Stimulated activated CD4-positive, alpha-beta T cell treated with anti-CD3 and anti-CD28 coated beads, TNF-alpha, amount 100 ng/mL, for 48 hours (primary cell): ENCODE results near the gene WIZ.
"Not testable (repeated sequence)": the region's sequence is repeated elsewhere in the genome, so short reads cannot be mapped to it uniquely, and the experiment has no call there.

Experiments used
- DNase-seq, 3 donors: peaks; one replicate each; pipeline ENCODE4 v3.0.0-alpha.2; 2020; ENCODE audit warnings: low read depth in 3 of 3

The WIZ gene, protein sequence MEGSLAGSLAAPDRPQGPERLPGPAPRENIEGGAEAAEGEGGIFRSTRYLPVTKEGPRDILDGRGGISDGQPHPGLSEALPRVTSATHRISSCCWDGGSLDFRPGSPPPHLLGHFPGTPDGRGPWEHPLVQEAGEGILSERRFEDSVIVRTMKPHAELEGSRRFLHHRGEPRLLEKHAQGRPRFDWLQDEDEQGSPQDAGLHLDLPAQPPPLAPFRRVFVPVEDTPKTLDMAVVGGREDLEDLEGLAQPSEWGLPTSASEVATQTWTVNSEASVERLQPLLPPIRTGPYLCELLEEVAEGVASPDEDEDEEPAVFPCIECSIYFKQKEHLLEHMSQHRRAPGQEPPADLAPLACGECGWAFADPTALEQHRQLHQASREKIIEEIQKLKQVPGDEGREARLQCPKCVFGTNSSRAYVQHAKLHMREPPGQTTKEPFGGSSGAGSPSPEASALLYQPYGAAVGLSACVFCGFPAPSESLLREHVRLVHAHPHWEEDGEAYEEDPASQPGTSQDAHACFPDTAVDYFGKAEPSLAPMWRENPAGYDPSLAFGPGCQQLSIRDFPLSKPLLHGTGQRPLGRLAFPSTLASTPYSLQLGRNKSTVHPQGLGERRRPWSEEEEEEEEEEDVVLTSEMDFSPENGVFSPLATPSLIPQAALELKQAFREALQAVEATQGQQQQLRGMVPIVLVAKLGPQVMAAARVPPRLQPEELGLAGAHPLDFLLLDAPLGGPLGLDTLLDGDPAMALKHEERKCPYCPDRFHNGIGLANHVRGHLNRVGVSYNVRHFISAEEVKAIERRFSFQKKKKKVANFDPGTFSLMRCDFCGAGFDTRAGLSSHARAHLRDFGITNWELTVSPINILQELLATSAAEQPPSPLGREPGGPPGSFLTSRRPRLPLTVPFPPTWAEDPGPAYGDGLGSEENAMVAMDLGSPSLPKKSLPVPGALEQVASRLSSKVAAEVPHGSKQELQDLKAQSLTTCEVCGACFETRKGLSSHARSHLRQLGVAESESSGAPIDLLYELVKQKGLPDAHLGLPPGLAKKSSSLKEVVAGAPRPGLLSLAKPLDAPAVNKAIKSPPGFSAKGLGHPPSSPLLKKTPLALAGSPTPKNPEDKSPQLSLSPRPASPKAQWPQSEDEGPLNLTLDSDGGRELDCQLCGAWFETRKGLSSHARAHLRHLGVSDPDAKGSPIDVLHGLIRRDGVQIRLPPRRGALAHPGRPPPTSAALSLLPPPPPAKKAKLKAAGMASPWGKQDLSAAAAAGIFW (N-terminal part only)

DNA sequence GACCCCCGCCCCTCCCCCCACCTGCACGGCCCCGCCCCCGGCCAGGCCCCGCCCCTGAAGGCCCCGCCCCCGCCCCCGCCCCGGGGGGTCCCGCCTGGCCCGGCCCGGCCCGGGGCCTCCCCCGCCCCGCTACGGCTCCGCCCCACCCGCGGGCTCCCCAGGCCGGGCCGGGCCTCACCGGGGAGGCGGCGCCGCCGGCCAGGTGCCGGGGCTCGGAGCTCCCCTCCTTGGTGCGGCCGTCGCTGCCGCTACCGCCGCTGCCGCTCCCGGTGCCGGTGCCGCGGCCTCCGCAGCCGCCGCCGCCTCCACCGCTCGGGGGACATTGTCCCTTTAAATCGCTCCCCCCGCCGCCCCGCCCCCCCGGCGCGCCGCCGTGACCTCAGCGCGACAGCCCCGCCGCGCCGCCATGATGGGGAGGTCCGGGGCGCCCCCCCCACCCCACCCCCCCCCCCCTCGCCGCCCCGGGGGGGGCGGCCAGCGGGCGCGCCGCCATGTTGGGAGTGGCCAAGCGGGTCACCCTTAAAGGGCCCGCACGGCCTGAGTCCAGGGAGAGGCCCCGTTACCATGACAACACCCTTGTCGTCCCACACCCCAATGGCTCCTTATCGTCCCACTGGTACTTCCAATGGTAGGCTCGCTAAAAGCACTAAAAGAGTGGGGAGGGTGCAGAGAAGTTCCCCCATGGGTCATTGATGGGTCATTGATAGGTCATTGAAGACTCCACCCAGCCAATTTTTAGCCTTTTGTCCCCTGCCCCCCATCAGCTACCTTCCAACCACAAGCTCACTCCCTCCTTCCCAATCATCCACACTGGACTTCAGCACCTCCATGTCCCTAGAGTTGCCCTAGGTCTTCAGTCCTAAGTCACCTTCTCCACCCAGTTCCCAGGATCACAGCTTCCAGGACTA lies at the start of gene WIZ:
Gene WIZ (minus strand): TSS at position 337 of the 908 bp plus-strand sequence. CDS start 1,649 bp downstream, outside the sequence.
- peak; percentile 63 to 77 (median 67) for DNase-seq

DNA sequence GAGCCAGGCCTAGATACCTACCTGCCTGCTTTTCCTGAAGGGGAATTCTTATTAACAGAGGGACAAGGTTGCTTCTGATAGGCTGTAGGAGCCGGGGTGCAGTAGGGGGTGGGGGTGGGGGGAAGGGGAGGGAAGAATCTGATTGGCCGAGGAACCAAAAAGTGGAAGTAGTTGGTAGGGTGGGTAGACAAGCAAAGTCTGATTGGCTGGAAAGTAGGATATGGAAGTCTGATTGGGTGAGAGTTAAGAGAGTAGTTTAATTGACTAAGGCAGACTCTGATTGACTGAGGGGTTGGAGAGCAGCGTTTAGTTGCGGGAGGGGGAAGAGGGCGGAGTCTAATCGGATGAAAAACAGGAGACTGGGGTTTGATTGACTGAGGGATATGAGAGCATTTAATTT lies 49.2 kb upstream of the WIZ start:
- no peak for DNase-seq

DNA sequence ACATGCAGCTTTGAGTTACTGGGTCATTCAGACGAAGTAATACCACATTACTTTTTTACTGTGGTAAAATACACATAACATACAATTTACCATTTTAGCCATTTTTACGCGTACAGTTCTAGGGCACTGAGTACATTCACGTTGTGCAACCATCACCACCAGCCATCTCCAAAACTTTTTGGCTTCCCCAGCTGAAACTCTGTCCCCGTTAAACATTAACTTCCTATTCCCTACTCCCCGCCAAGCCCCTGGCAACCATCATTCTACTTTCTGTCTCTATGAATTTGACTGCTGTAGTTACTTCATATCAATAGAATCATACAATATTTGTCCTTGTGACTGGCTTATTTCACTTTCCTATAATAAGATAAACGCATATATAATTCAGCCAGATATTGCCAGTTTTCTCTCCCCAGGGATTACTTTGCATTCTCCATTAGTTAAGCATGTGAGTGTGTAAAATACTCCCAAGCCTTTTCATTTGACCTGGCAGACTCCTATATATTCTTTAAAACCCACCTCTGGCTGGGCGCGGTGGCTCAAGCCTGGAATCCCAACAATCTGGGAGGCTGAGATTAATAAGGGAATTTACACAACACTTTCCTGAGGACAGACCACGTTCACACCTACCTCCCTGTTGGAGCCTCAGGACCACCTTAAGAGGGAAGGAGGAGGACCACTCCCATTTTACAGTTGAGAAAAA lies 48.6 kb upstream of the WIZ start:
- no peak for DNase-seq

DNA sequence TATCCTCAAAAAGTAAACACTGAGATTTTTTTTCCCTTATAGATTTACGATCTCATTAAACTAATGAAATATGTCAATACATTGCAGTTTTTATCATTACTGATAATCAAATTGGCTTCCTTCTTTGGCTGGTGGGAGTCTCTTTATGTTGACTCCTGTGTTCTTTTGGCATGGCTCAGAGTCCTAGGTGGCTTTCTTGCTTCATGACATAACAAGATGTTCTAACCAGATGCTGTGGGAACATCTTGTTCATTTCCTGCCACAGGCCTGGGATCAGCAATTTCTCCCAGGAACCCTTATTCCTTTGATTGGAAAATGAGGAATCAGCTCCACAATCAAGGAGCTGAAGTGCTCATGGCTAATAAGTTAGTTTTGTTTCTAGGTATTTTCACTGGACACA lies 45.4 kb upstream of the WIZ start:
- no peak for DNase-seq

DNA sequence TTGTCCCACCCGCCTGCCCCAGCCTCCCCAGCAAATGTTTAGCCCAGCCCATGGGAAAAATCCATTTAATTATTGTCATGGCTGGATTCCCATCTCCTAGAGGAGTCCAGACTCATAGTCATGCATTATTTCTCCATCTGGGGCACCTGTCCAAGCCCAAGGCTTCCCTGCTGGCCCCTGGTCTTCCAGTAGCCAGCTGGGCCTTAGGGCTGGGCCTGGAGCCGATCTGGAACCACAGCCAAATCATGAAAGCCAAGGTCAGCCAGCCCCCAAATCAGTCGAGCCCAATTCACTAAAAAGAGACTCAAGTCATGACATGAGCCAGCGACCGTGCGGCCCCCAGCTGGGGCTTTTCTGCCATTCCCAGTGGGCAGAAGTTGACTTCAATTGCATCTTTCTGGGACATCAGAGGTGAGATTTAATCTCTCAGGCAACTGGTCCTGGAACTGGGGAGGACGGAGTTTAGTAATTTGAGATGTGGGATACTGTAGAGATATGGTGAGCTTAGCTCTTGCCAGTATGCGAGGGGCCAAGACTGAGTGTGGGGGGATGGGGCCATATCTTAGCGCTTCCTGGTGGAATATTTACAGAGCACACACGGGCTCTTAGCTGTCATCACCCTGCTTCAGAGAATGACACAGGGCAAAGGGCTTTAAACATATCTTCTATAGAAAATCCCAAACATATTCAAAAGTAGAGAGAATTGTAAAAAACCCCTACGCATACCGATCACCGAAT lies 38.9 kb upstream of the WIZ start:
- DNase-seq = no peak

DNA sequence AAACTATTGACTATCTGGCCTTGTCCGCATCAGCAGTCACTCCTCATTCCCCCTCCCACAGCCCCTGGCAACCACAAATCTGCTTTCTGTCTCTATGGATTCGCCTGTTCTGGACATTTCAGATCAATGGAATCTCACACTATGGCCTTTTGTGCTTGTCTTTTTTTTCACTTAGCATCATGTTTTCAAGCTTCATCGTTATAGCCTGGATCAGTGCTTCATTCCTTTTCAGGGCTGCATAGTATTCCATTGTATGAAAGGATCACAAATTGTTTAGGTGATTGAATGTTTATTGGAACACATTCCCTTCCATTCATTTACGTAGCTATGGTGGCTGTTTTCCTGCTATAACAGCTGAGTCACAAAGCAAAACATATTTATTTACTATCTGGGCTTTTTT lies 37.3 kb upstream of the WIZ start:
- DNase-seq = no peak

DNA sequence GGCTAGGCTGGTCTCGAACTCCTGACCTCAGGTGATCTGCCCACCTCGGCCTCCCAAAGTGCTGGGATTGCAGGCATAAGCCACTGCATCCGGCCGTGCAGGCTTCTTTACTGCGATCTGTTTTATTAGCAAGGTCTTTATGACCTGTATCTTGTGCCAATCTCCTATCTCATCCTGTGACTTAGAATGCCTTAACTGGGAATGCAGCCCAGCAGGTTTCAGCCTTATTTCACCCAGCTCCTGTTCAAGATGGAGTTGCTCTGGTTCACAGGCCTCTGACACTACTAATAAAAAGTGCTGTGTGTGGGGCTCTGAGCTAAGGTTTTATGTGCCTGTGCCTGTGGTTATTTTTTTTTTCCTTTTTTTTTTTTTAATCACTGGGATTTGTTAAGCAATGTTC lies 36.0 kb upstream of the WIZ start:
- DNase-seq = not testable (repeated sequence)

DNA sequence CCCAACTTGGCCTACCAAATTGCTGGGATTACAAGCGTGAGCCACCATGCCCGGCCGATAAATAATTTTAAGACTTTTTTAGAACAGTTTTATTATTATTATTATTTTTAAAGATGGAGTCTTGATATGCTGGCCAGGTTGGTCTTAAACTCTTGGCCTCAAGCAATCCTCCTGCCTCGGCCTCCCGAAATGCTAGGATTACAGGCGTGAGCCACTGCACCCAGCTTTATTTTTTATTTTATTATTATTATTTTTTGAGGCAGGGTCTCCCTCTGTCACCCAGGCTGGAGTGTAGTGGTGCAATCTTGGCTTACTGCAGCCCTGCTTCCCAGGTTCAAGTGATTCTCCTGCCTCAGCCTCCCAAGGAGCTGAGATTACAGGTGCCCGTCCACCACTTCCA lies 31.2 kb upstream of the WIZ start:
- DNase-seq = not testable (repeated sequence)

DNA sequence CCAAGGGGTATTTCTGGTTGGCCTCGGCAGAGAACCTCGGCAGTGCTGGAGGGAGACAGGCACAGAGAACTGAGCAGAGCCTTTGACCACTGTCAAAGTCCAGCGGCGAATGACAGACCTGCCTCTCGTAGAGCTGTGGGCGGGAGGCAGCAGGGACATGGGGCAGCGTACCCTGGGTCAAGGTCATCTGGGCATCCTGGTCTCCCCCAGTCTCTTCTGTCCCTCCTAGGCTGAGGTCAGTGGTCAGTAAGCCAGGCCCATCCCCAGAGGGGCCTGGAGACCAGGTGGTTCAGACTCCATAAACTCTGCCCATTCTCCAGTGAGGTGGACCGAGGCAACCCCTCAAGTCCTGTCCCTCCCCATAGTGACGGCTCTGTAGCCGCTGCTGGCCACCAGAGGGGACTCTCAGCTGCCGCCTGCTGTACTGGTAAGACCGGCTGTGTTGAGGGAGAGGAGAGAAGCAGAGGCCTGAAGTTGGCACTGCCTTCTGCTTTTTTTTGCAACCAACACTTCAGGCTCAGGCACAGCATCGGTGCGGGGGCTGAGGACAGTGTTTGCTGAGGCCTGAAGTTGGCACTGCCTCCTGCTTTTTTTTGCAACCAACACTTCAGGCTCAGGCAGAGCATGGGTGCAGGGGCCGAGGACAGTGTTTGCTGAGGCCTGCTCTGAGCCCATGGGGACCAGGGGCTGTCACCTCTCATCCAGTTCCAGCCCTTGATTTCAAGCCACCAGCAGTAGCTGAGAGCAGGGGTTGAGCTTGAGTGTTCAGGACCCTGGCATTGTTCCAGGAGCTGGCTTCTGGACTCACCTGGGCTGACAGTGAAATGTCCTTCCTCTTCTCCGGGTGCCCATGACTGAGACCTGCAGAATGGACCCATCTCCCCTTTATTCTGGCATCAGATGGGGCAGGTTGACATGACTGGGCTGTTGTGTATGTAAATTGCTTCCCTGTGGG lies 29.9 kb upstream of the WIZ start, which contains the start of gene PGLYRP2:
Gene PGLYRP2 (minus strand): TSS at position 111 of the 955 bp plus-strand sequence. CDS start 130 bp downstream, outside the sequence.
- DNase-seq = no peak

DNA sequence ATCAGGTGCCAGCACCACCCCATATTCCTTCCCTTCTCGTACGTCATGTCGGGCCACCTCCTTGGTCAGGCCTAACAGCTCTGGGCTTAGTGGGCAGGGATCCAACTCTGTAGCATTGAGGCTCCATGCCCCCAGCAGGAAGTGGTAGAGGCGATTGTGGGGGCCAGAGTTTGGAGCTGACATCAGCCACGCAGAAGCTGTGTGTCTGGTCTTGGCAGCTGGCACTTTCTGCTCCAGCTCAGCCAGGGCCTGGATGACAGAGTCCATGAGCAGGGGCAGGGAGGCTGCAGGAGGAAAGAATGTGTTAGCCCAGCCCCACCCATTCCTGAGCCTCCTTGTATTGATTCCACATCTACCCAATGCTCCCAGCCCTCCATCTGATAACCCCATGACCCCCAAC lies 26.6 kb upstream of the WIZ start:
- DNase-seq = no peak

DNA sequence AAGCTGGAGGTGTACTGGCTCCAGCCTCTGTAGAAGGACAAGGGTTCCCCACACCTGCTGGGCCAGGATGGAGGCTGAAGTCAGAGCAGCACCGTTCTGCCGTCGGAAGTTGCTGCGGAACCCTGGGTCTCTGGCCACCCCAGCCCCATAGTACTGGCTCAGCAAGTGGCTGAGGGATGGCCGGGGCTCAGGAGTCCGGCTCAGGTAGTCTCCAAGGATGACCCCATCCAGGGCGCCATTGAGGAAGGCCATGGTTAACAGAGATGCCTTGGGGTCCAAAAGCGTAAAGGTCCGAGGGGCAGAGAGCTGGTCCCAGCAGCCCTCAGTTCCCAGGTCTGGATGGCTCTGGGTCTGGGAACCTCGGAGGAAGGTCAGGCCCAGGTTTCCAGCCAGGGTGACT lies 25.9 kb upstream of the WIZ start:
- no peak for DNase-seq

DNA sequence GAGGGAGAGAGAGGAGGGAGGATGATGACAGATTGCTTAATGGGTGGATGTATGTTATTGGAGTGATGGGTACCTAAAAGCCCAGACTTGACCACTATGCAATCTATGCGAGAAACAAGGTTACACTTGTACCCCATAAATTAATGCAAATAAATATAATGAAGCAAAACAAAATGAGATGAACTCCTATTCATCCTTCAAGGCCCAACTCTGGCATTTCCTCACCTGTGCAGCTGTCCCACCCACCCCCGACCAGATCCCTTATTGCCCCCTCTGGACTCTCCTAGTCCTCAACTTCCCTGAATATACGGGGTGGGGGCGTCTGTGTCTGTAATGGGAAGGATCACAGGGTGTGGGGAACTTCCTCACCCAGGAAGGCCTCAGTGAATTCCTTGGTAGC lies 25.4 kb upstream of the WIZ start:
- DNase-seq = no peak

DNA sequence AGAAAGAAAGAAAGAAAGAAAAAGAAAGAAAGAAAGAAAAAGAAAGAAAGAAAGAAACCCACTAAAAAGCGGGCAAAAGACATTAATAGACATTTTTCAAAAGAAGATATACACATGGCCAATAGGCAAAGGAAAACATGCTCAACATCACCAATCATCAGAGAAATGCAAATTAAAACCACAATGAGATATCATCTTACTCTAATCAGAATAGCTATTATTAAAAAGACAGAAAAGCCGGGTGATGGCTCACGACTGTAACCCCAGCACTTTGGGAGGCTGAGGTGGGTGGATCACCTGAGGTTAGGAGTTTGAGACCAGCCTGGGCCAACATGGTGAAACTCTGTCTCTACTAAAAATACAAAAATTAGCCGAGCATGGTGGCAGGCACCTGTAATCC lies 24.1 kb upstream of the WIZ start:
- not testable (repeated sequence) for DNase-seq

DNA sequence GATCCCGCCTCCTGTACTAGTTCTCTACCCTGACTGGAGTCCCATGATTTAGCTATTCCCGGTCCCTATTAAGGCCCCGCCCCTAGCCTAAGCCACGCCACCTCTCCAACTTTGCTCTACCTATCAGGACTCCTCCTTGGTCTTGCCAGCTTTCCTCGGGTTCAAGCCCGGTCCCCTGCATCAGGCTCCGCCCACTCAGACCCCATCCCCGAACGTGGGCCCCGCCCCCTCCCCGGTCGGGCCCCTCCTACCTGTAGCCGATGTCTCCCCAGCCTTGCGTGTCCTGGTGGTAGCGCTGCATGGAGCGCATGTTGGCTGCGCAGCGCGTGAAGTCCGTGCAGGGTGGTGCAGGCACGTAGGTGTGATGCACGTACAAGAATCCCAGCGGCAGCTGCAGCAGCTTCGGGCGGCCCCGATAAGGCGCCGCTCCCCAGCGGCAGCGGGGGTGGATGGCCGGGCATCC lies 21.9 kb upstream of the WIZ start:
- DNase-seq = no peak

DNA sequence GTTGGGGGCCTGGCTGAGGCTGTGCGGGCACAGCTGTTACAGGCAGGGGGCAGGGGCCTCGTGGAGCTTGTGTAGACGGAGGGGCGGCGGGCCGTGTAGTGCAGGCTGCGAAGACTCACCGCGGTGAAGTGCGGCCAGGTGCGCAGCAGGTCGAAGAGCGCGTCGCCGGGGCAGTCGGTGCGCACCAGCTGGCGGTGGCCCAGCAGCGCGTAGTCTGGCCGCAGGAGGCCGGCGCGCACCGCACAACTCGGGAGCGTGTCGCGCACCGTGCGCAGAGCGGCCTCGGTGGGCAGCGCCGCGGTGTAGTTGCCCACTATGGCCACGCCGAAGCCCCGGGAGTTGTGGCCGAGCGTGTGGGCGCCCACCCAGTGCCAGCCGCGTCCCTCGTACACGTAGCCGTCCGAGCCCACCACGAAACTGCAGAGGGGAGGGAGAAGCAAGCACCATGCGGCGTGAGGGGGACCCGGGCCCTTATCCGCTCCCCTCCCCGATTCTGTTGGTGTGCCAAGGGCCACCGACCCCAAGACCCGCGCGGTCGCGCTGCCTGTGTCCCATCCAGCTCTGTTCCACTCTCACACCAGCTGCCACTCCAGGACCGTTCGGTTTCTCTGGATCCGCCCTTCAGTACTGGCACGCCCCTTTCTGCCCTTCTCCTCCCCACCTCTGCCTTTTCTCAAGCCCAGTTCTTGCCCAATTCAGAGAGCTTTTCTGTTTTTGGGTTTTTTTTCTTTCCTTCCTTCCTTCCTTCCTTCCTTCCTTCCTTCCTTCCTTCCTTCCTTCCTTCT lies 19.9 kb upstream of the WIZ start:
- DNase-seq = no peak

DNA sequence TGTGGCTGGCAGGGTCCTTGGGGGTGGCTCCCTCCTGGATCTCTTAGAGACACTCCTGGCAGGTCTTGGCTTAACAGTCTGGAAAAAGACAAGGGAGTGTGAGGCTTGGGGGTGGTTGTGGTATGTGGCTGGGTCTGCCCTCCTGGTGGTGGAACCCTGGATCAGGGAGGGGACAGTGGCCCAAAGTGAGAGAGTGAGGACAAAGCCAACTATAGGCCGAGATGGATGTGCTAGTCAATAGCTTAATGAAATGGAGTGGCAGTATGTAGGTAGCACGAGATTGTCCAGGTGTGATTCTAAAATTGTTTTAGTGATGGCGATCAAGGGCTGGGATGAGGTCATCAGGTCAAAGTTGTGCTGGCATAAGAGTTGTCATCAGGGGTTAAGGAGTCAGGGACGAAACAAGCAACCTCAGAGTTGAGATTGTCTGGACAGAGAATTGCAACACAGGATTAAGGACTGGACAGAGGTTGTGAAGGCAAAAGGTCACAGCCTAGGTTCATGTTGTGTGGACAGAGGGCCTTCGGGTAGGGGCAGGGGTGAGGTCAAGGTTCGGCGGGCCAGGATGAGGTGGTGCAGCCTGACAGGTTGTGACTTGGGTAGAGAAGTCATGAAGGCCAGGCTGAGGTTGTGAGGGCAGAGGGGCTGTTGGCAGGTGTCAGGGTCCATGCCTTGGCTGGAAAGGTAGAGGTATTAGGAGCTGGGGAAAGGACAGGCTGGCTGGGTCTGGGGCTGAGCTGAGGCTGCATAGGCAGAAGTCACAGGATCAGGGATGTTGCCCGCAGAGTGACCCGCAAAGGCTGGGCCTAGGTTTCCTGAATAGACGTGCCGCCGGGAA lies 19.1 kb upstream of the WIZ start:
- DNase-seq = no peak
